HG03103 (cell line): ENCODE measurements around the gene SLC7A6.

Experiments
- ATAC-seq: cut with Tn5 transposase; IDR thresholded peaks from one replicate; pipeline ENCODE4 v1.9.1; 2021; ENCODE audit warnings: low read depth; ENCODE audit not compliant: unreplicated experiment

SLC7A6 gene

DNA sequence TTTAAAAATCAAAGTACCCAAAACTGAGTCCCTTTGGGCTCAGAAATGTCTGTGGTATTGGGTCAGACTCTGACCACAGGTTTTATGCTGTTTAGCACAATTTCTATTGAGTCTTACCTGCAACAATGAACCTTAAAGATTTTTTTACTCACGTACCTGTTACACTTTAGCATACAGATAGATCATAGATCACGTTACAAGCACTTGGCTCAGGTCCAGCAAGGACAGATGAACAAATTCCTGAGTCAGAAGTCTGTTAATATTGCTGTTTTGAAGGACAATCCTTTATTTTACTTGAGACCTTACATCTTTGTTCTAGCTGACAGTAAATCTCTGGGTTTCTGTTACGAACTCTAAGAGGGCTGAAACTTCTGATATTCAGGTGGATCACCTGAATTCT, 33.6 kb downstream of the SLC7A6 start:
- no peak for ATAC-seq

DNA sequence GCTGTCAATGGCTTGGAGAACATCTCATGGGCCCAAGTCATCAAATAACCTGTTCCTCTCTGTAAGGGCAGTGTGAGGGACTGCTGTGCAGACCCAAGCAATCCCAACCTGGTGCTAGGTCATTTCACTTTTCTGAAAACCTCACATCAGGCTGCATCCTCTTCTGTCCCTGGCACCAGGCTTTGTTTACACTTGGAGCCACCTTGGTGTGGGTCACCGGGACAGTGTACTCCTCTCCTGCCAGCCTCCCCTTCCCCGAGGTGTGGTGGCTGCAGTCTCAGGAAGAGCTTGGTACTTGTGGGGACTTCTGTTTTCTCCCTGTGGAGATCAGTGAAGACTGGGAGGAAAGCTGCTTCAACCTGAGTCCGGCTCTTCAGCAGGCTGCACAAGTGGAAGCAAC, 34.0 kb downstream of the SLC7A6 start:
- ATAC-seq: no peak

DNA sequence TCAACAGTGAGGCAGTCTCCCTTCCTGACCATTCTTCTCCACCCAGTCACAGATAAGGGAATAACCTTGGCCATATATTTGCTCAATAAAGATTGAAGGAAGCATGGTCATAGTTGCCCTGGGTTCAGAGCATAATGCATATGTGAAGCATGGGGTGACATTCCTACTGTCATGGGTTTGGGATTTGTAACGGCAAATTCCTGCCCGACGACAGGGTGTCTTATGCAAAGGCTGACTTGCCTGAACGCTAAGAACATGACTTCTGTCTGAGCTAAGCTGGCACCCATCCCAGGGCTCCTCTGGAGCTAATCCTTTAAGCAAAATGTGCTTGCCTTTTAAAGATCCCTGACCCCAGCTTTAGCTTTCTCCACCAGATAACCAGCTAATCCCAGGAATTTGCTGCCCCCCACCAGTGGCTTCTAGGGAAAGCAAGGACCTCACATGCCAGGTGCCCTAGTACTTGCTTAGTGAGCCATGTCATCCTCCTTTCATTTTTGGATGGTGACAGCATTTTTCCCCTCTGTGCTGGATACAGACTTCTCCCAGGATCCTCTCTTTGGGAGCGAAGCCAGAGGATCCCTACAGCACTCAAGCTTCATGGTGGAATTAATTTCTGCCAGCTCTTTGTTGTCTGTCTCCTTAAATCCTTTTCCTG, 34.7 kb downstream of the SLC7A6 start:
- no peak for ATAC-seq

DNA sequence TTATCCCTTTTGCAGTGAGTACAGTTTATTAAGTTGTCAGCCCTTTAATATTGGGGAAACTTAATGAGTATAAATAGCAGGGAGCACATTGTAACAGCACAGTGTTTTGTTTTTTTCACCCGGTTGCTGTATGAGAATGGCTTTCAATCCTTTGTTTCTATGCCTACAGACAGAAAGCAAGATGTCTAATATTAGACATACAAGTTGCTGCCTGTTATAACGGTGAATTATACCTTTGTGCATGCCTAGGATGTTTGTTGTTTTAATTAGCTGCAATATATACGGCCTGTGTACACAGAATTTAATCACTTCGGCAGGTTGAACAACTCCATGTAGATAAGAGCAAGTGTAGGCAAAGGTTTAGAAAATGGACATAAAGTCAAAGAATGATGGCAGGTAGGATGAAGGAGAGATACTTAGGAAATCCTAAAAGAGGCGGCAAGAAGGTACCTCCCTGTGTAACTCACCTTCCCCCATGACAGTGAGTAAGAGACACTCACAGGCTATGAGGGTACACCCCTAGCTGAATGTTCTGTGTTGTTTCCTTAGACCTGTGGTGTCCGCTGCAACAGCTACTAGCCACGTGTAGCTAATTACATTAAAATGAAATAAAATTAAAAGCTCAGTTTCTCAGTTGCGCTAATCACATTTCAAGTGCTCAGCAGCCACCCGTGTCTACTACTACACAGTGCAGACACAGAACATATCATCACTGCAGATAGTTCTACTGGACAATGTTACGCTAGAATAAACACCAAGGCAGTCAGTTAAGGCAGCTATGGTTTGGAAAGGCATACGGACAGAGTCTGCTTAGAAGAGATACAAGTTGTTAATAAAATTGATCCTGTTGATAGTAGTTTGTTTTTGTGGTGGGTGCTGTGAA, 35.5 kb downstream of the SLC7A6 start:
- ATAC-seq: no peak

DNA sequence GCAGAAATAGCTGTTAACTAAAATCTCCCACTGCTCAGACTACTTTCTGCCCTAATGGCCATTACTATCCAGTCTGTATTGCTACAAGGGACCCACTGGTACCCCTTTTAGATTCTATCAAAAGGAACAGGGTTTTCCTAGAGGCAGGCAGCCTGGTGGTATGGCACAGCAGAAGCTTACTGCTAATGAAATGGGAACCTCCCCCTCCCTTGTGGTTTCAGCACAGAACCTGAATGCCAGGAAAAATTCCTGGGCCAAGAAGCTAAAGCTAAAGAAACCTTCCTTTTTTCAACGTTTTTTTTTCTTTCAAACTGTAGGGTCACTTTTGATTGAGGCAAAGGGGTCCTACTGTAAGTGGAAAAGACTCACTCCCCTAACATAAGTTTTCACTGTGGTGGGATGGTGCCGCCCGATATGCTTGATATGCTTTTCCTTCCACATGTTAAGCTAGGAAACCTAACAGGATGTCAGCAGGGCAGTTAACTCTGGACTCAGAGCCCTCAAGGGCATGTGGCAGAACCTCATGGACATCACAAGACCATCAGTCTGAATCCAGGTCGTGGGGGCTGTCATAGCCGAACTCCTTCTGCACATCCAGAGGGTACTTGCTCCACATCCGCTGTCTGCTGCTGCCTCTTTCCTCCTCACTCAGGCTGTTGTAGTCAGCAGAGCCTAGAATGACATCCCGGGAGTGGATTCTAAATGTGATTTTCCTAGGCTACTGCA, 36.6 kb downstream of the SLC7A6 start:
- ATAC-seq: no peak

DNA sequence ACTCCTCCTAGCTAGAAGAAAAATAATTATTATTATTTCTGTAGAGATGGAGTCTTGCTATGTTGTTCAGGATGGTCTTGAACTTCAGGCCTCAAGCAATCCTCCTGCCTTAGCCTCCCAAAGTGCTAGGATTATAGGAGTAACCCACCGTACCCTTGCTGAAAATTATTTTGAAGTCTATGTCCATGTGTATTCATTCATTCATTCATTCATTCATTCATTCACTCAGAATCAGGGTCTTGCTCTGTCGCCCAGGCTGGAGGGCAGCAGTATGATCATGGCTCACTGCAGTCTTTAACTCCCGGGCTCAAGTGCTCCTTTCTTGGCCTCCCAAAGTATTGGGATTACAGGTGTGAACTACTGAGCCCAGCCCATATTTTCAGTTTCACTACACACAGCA, 42.3 kb downstream of the SLC7A6 start:
- ATAC-seq: no peak

DNA sequence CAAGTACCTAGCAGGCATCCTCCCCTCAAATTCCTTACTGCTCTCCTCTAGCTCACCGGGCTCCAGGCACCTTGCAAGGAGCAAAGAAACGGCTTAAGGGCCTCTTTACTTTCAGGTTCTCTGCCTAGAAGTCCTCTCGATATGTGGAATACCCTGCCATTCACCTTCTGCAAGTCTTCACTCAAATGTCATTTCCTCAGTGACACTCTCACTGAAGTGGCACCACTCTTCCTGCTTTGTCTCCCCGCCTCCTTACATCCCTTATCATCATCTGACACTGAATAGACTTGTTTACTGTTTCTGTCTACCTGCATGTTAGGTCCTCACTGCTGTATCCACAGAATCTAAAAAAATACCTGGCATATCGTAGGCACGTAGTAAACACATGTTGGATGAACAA, 45.5 kb downstream of the SLC7A6 start:
- no peak for ATAC-seq

DNA sequence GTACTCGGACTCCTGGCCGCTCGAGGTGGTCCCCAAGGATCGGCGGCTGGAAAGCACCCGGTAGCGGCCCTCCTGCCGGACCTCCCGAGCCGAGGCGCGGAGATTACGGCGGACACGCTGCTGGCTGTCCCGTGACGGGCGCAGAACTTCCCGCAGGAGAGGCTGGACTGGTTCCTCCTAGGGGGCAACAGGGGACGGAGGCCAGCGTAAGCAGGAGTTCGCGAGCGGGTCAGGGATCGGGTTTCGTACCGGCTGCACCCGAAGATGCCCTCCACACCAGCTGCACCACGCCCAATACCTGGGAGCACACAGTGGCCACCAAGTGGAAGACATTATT, 46.1 kb downstream of the SLC7A6 start:
- ATAC-seq: peak; percentile 29

DNA sequence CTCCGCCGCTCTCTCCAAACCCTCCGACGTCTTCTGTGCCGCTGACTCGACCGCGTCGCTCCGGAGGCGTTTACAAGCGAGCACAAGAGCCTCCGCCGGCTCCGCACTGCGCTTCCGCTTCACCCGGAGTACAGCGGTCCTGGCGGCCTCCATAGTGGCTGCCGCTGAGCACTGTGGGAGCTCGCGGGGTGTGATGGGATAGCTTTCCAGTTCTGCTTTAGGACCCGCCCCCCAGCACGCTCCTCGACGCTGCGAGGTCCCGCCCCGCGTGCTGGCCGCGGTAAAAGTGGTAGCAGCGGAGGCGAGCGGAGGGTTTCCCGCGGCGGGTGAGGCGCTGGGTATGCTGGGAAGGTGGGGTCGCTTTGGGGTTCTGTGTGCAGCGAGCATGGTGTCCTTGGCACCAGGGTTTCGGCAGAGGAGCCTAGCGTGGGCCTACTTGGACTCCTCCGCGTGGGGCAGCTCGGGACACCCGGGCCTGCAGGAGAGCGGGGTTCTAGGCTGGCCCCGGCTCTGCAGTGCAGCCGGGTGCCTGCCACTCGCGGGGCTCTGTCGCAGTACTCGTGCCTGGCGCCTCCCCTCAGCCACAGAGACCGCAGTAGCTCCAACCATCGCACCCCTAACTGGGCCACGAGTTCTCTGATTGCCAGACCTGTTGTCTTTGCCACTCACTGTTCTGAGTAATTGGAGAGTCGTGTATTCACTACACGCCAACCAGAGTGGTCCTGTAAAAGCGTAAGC, 46.6 kb downstream of the SLC7A6 start, which contains the start of the genes PRMT7 and SLC7A6OS:
PRMT7 (plus strand) TSS at position 246 of the 738 bp plus-strand sequence. CDS start 4,961 bp downstream, outside the sequence.
SLC7A6OS (minus strand) TSS at position 173 of the 738 bp plus-strand sequence; CDS start at position 153, 20 bp downstream.
- ATAC-seq: peak; percentile 94

DNA sequence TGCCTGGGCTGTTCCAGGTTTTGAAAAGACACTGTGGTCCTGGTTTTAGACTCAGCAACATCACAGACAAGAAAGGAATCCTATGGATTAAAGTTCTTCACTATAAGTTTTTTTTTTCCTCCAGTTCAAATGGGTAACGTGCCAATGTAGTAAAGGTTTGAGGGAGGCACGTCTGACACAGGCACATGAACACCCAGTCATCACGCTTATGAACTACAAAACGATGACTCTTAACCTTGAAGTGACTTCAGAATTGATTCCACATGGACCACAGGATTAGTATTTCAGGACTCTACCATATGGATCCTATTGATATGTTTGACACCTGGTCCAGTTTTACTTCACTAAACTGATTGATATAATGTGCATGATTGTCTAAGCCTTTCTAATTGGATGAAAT, 48.8 kb downstream of the SLC7A6 start:
- ATAC-seq: no peak

DNA sequence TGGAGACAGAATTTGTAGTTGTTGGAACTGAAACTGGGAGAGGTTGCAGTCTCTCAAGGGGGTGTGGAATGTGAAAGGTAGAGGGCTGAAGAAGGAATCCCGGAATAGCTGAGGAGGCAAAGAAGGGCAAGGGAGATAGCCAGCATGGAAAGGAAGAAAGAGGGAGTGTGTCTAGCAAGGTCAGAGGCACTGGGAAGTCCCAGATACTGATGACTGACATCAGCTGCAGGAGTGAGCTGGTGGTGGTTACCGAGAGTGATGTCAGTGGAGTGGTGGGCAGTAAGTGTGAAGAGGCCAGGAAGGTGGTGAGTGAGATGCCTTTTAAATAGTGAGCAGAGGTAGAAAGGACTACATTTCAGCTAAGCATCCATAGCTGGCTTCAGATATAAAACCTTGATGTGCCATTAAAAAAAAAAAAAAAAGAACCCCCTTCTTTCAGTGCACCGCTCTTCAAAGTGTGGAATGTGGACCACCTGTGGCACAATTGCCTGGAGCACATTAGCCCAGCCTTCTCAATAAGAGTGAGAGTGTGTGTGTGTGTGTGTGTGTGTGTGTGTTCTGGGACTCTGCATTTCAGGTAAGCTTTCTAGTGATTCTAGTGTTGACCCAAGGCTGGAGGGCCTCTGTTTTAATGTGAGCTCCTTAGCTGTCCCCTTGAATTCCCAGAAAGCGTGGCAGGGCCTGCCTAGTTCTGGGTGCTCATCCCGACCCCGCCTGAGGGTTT, 55.0 kb downstream of the SLC7A6 start:
- no peak for ATAC-seq

DNA sequence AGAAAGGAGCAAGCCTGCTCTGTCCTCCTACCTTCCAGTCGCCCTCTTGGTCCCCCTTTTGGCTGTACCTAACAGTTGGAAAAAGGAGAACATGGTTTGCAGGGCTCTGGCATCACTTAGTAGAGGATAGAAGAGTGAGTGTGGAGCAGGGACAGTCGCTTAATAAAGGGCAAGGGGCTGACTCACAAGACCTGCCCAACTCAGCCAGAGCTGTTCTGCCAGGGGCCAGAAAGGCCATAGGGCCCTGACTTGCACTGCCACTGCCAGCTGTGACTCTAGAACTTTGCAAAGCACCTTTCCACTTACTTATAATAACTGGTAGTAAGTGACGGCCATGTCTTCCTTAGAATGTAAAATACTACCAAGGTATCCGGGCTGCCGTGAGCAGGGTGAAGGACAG, 60.0 kb downstream of the SLC7A6 start:
- no peak for ATAC-seq

DNA sequence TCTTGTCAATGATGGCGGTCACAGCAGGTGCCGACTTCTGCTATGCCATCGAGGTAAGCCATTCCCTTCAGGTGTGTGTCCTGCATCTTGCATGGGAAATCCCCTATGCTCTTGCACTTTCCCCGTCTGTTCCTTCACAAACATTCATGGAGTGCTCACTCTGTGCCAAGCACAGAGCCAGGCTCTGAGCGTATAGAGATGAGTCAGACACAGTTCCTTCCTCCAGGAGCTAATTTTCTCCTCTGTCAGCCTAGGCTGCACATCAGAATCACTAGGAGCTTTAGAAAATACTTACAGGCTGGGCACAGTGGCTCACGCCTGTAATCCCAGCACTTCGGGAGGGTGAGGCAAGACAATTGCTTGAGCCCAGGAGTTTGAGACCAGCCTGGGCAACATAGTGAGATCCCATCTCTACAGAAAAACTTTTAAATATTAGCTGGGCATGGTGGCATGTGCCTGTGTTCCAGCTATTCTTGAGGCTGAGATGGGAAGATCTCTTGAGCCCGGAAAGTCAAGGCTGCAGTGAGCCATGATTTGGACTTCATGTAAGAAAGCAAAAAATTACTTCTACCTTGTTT, 60.5 kb downstream of the SLC7A6 start:
- ATAC-seq: no peak

DNA sequence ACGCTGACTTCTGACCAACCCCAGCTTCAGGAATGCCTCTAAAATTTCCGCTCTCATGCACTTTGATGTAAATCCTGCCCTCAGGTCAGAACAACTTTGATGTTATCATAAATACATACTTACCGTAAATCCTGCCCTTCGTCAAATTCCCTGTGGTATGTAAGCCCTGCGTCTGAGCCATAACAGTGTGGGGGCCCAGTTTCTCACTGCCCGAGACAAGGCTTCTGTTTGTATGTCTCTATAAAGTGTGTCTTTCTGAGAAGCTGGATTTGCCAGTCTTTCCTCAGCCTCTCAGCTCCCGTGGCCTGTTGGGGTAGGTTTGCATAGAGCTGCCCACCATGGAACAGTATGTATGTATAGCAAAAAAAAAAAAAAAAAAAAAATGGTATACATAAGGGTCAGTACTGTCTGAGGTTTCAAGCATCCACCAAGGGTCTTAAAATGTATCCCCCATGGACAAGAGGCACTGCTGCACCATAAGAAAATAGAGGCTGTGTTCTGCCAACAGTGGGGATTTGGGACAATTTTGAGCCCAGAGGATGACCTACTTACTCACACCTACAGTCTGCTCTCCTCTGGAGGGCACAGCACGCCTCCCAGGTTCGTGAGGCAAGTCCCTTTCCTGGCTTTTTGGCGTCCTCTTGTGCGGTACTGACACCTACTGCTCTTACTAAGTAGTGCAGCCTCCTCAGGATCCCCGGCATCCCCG, 64.0 kb downstream of the SLC7A6 start:
- no peak for ATAC-seq

DNA sequence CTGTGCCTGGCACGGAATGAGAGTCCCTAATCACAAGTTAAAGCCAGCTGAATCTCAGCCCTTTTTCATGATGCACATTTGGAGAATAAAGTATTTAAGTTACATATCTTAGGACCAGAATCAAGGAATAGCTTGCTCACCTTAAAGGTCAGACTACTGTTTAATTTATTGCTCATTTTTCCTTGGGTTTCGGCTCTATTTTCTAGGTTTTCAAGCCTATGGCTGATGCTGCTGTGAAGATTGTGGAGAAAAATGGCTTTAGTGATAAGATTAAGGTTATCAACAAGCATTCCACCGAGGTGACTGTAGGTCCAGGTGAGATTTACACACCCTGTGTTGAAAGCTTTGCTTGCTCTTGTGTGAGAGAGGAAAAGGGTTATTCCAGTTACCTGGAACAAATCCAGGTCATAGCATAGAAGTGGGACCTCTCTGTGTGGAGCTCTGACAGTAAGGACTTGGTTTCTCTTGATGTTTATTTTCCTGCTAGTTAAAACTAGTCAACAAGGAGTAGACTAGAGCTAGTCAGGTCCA, 64.6 kb downstream of the SLC7A6 start:
- no peak for ATAC-seq

DNA sequence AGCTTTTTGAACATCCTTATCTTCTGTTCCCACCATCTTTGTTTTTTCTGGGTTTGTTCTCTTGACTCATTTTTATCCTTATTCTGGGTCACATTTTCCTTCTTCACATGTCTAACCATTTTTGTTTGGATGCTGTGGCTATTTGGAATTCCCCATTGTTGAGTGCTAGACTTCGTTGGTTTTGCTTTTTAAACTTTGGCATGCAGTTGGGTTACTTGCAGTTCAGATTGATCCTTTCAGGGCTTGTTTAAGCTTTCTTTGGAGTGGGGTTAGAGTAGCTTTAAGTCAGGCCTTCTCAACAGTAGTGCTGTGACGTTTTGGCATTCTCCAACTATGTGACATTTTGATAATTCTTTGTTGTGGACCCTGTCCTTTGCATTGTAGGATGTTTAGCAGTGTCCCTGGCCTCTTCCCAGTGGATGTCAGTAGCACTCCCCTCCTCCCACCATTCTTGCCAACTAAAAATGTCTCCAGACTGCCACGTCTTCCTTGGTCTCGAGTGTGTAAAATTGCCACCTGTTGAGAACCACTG, 67.6 kb downstream of the SLC7A6 start:
- ATAC-seq: no peak

DNA sequence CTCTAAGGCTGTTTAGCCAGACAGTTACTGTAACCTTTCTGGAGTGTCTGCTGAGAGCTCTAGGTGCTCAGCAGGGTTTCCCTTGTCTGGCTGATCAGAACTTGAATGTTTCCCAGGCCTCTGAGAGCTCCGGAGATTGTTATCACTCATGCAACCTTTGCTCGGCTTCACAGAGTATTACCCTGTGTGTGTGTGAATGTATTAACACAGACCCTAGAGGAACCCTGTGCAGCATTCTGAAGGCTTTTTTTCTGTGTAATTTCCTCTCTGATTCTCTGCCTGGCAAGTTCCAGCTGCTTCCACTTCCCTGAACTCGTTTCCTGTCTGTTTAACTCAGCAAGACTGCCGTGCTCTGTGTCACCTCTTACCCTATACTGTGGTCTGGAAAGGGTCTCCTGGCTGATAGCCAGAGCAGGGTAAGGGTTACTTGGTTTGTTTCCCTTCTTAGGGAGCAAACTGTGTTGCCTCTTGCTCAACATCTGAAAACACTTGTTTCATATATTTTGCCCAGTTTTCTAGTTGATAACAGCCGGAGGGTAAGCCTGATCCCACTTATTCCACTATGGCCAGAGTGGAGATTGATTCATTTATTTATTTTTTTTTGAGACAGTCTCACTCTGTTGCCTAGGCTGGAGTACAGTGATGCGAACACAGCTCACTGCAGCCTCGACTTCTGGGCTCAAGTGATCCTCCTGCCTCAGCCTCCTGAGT, 68.2 kb downstream of the SLC7A6 start:
- ATAC-seq: no peak

DNA sequence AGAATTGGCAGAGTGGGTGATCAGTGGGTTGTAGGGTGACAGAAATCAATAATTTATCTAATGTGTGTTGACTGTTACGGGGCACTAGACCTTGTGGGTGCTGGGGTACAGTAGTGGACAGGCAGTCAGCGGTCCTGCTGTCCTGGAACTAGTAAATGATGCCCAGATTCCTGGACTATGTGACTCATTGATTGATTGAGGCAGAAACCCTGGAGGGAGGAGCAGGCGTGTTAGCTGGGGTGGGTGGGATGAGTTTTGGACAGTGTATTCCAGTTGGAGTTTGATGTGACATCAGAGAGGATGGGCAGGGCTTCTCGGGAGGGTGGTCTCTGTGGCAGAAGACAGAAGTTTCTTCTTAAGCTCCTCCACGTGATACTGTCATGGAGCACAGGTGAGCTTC, 70.8 kb downstream of the SLC7A6 start:
- ATAC-seq: no peak
